HG03060 (cell line): Measurements from ENCODE around the gene CHST15.

Experiments
- ATAC-seq: cut with Tn5 transposase; IDR thresholded peaks from one replicate; pipeline ENCODE4 v1.9.1; 2021; ENCODE audit warnings: low read depth, moderate number of reproducible peaks; ENCODE audit not compliant: unreplicated experiment

CHST15 gene

GRCh38 chr10:124124769-124125161 is 31.4 kb upstream of the CHST15 start:
- no peak for ATAC-seq

GRCh38 chr10:124124123-124124768 is 30.8 kb upstream of the CHST15 start:
- no peak for ATAC-seq

- no peak for ATAC-seq
Measured at GRCh38 chr10:124123156-124123555, 29.8 kb upstream of the CHST15 start.

- no peak for ATAC-seq
Measured at GRCh38 chr10:124122211-124122610, 28.8 kb upstream of the CHST15 start.

- ATAC-seq = no peak
Measured at GRCh38 chr10:124120410-124121061, 27.1 kb upstream of the CHST15 start.

- no peak for ATAC-seq
Measured at GRCh38 chr10:124119946-124120345, 26.5 kb upstream of the CHST15 start.

- no peak for ATAC-seq
Measured at GRCh38 chr10:124119216-124119615, 25.8 kb upstream of the CHST15 start.

GRCh38 chr10:124117833-124118232 is 24.4 kb upstream of the CHST15 start:
- no peak for ATAC-seq

GRCh38 chr10:124117511-124117785 is 24.1 kb upstream of the CHST15 start:
- ATAC-seq = no peak

- ATAC-seq = no peak
Measured at GRCh38 chr10:124116771-124117510, 23.5 kb upstream of the CHST15 start.

GRCh38 chr10:124114696-124115095 is 21.3 kb upstream of the CHST15 start:
- ATAC-seq = no peak

GRCh38 chr10:124112891-124113580 is 19.6 kb upstream of the CHST15 start:
- ATAC-seq = no peak

- ATAC-seq = no peak
Measured at GRCh38 chr10:124110882-124111281, 17.5 kb upstream of the CHST15 start.

GRCh38 chr10:124109261-124109660 is 15.9 kb upstream of the CHST15 start:
- no peak for ATAC-seq

- no peak for ATAC-seq
Measured at GRCh38 chr10:124107072-124107471, 13.7 kb upstream of the CHST15 start.

GRCh38 chr10:124106241-124106879 is 13.0 kb upstream of the CHST15 start:
- ATAC-seq = peak; percentile 89

- ATAC-seq = no peak
Measured at GRCh38 chr10:124105594-124105993, 12.2 kb upstream of the CHST15 start.

GRCh38 chr10:124105045-124105444 is 11.6 kb upstream of the CHST15 start:
- ATAC-seq = no peak

- ATAC-seq = no peak
Measured at GRCh38 chr10:124104011-124104627, 10.7 kb upstream of the CHST15 start.

- ATAC-seq = no peak
Measured at GRCh38 chr10:124101351-124101750, 8.0 kb upstream of the CHST15 start.
